ENCODE data around the gene PLOD1. TPM values are rescaled to one million over a fixed set of nuclear protein-coding genes. Genes with fewer than 3 reads are reported as not detected.

The PLOD1 gene
- total RNA-seq, 2 donors from 2014 or later = 73.6 to 80.2 TPM

DNA sequence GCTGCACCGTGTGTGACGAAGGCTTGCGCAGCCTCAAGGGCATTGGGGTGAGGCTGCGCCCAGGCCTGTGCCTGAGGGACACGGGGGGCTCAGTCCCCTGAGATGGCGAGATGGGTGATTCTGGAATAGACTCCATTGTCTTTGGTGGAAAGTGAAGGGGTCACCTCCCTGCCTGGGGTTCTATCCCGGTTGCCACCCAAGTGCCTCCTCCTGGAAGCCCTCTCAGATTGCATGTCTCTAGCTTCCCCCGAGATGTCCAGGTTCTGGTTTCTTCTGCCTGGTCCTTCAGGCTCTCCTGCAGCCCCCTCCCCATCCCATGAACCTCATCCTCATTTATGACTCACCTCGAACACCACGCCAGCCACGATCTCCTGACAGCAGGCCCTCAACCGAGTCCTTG, 23.4 kb downstream of the PLOD1 start:
- TF ChIP-seq POLR2A (IDR thresholded peaks at IDR 0.05) (no peak), CTCF (IDR thresholded peaks at IDR 0.05) (no peak), POLR2AphosphoS5 (IDR thresholded peaks at IDR 0.05) (no peak)
- intact Hi-C loops (cut with DNase I) = no loop called here
- H3K36me3 ChIP-seq = peaks cover 2 to 6% of the 10 kb centered on the region in 2 donors

DNA sequence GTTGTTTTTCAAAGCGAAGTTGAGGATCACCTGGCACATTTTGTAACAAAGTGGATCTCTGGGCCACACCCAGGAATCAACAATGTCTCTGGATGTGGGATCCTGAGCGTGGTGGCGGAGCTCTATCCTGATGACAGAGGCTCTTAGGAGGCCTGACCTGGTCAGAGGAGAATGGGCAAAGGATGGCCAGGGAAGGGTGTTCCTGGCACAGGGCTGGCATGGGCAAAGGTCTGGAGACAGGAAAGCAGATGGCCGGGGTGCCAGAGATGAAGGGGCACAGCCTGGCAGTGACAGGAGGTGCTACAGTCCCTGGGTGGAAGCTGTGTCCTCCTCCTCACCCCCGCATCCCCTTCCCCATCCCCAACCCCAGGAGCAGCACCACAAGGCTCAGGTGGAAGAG, 25.8 kb downstream of the PLOD1 start:
- TF ChIP-seq POLR2AphosphoS5 (IDR thresholded peaks at IDR 0.05) (no peak), POLR2A (IDR thresholded peaks at IDR 0.05) (no peak), CTCF (IDR thresholded peaks at IDR 0.05) (no peak)
- no peak for DNase-seq (ENCODE audit: low spot score)
- peaks cover 2 to 6% of the 10 kb centered on the region in 2 donors for H3K36me3 ChIP-seq
- intact Hi-C loops (cut with DNase I) = no loop called here
- H3K27ac ChIP-seq = peak overlapping the region in 1 of 2 donors; percentile 42
- 94% methylated on average over 5 of the region's 5 CpGs for WGBS
- no peaks in the 10 kb centered on the region for H3K4me1 ChIP-seq (replicated peaks)
- no peaks in the 10 kb centered on the region for H3K27me3 ChIP-seq (replicated peaks; ENCODE audit: insufficient read depth)
- H3K4me3 ChIP-seq = no peak overlapping the region
- no peaks in the 10 kb centered on the region for H3K9me3 ChIP-seq

More for the DNA sequence above, 23.4 kb downstream of the PLOD1 start:
- H3K9me3 ChIP-seq = no peaks in the 10 kb centered on the region
- no peaks in the 10 kb centered on the region for H3K27me3 ChIP-seq (replicated peaks; ENCODE audit: insufficient read depth)
- no peaks in the 10 kb centered on the region for H3K4me1 ChIP-seq (replicated peaks)
- H3K27ac ChIP-seq = no peak overlapping the region
- H3K4me3 ChIP-seq = no peak overlapping the region
- 94% methylated on average over 12 of the region's 12 CpGs for WGBS
- no peak for DNase-seq (ENCODE audit: low spot score)

- H3K27ac ChIP-seq = peak overlapping the region; percentile 19 to 42
- intact Hi-C loops (cut with DNase I) = no loop called here
- no peaks in the 10 kb centered on the region for H3K9me3 ChIP-seq
- H3K36me3 ChIP-seq = peaks cover 2 to 6% of the 10 kb centered on the region in 2 donors
- WGBS = 64% methylated on average over 6 of the region's 6 CpGs
- TF ChIP-seq POLR2AphosphoS5 (IDR thresholded peaks at IDR 0.05) (no peak), CTCF (IDR thresholded peaks at IDR 0.05) (no peak), POLR2A (IDR thresholded peaks at IDR 0.05) (no peak)
- H3K4me1 ChIP-seq (replicated peaks) = no peaks in the 10 kb centered on the region
- DNase-seq (ENCODE audit: low spot score) = no peak
- no peaks in the 10 kb centered on the region for H3K27me3 ChIP-seq (replicated peaks; ENCODE audit: insufficient read depth)
- no peak overlapping the region for H3K4me3 ChIP-seq
These were observed 26.2 kb downstream of the PLOD1 start for GRCh38 chr1:11960715-11961114.

DNA sequence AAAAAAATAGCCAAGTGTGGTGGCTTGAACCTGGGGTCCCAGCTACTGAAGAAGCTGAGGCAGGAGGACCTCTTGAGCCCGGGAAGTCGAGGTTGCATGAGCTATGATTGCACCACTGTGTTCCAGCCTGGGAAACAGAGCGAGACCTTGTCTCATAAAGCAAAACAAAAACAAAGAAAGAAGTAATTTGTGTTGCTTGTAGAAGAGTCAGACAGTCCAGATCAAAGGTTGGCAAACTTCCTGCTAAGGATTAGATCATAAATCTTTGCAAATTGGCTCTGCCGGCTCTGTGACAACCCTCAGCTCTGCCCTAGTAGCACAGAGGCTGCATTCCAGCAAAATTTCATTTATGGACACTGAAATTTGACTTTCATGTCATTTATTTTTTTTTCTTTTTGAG, 26.7 kb downstream of the PLOD1 start:
- 7% methylated on average over 4 of the region's 4 CpGs for WGBS
- Histone ChIP-seq H3K27me3 (replicated peaks; ENCODE audit: insufficient read depth) (no peaks in the 10 kb centered on the region), H3K27ac (peak overlapping the region; percentile 19 to 42), H3K4me3 (no peak overlapping the region), H3K36me3 (peaks cover 5 to 6% of the 10 kb centered on the region in 2 donors), H3K4me1 (replicated peaks) (no peaks in the 10 kb centered on the region), H3K9me3 (no peaks in the 10 kb centered on the region)
- peak; percentile 31 for DNase-seq (ENCODE audit: low spot score)
- TF ChIP-seq POLR2AphosphoS5 (IDR thresholded peaks at IDR 0.05) (peak; percentile 78), CTCF (IDR thresholded peaks at IDR 0.05) (no peak)
- intact Hi-C loops (cut with DNase I) = no loop called here

- no peaks in the 10 kb centered on the region for H3K9me3 ChIP-seq
- DNase-seq (ENCODE audit: low spot score) = no peak
- H3K4me3 ChIP-seq = no peak overlapping the region
- TF ChIP-seq POLR2AphosphoS5 (IDR thresholded peaks at IDR 0.05) = no peak
- TF ChIP-seq CTCF (IDR thresholded peaks at IDR 0.05) = no peak
- TF ChIP-seq POLR2A (IDR thresholded peaks at IDR 0.05) = no peak
- intact Hi-C loops (cut with DNase I) = no loop called here
- no peaks in the 10 kb centered on the region for H3K4me1 ChIP-seq (replicated peaks)
- no peaks in the 10 kb centered on the region for H3K27me3 ChIP-seq (replicated peaks; ENCODE audit: insufficient read depth)
- H3K36me3 ChIP-seq = peaks cover 0 to 3% of the 10 kb centered on the region in 2 donors
- WGBS = 90% methylated on average over 3 of the region's 3 CpGs
- H3K27ac ChIP-seq = no peak overlapping the region
These were observed 29.1 kb downstream of the PLOD1 start for GRCh38 chr1:11963622-11964021.
